BJ (cell line): Measurements from ENCODE around the gene SCUBE3. TPM values are rescaled to one million over a fixed set of nuclear protein-coding genes. Genes with fewer than 3 reads are reported as not detected.

Experiments used
- CTCF ChIA-PET: fragments of 350-600 bp; formaldehyde crosslinking; extraction: SDS; loops from one replicate; lab custom pipeline; 2021; ENCODE audit warnings: antibody characterized with exemption, inconsistent platforms; lab: Yijun Ruan, JAX
- POLR2A ChIA-PET: fragments of 300-600 bp; sonication (Branson Sonifier 250); formaldehyde crosslinking; extraction: SDS; loops from one replicate; lab custom pipeline; 2021; ENCODE audit warnings: antibody characterized with exemption; lab: Charles Lee
- DNase-seq: peaks from one replicate; pipeline ENCODE4 v3.0.0-alpha.2; 2011; ENCODE audit warnings: low read depth
- H3K27me3 ChIP-seq: 2 replicates; pipeline ENCODE4 v1.6.0; 2011; ENCODE audit warnings: low read length; ENCODE audit not compliant: control insufficient read depth, insufficient read depth
- H3K36me3 ChIP-seq: 2 replicates; pipeline ENCODE4 v1.5.1; 2011; ENCODE audit warnings: low read length; ENCODE audit not compliant: control insufficient read depth, insufficient read depth
- H3K4me3 ChIP-seq: 2 replicates; pipeline ENCODE4 v1.5.1; 2011; ENCODE audit warnings: low read depth, mild to moderate bottlenecking, control low read depth, low read length
- polyA plus RNA-seq: library from polyadenylated mRNA; depleted of rRNA; stranded (reverse); fragments of >200 nt; gene quantifications from 2 replicates; pipeline ENCODE4 v1.2.3, GENCODE V29; 2011
- TF ChIP-seq, protein P1 (sequence below): IDR thresholded peaks from 2 replicates; pipeline ENCODE4 v1.5.1; 2011; ENCODE audit warnings: low read depth, mild to moderate bottlenecking, control low read depth, inconsistent platforms, low read length, moderate library complexity; ENCODE audit not compliant: insufficient read depth

SCUBE3 gene
- polyA plus RNA-seq, 1 experiment: 13.1 TPM

DNA sequence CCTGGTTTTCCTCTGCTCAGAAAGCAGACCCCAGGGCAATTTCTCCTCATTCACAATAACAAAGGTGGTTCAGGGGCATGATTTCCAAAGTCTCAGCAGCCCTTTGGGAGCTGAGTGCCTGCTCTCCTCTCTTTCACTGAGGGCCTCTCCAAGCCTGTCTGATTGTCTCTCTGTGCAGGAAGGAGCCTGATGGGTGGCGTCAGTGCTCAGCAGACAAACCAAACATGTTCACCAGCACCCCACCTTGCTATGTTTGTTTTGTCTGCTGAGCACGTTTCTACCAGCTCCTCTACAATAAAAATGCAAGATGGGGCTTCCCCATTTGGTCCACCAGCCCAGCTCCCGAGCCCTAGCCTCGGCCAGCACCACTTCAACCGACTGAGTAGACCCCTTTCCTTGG, 47.2 kb upstream of the SCUBE3 start:
- Histone ChIP-seq H3K27me3 (no peaks in the 10 kb centered on the region), H3K36me3 (no peaks in the 10 kb centered on the region), H3K4me3 (no peak overlapping the region)
- TF ChIP-seq, protein P1, sequence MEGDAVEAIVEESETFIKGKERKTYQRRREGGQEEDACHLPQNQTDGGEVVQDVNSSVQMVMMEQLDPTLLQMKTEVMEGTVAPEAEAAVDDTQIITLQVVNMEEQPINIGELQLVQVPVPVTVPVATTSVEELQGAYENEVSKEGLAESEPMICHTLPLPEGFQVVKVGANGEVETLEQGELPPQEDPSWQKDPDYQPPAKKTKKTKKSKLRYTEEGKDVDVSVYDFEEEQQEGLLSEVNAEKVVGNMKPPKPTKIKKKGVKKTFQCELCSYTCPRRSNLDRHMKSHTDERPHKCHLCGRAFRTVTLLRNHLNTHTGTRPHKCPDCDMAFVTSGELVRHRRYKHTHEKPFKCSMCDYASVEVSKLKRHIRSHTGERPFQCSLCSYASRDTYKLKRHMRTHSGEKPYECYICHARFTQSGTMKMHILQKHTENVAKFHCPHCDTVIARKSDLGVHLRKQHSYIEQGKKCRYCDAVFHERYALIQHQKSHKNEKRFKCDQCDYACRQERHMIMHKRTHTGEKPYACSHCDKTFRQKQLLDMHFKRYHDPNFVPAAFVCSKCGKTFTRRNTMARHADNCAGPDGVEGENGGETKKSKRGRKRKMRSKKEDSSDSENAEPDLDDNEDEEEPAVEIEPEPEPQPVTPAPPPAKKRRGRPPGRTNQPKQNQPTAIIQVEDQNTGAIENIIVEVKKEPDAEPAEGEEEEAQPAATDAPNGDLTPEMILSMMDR: no peak
- POLR2A ChIA-PET: no interaction called here
- no peak for DNase-seq
- CTCF ChIA-PET: interaction anchor here (1.6 kb wide), 1 partner anchor 74 kb away, joined by 4 read pairs; no protein-coding TSS in a partner anchor

DNA sequence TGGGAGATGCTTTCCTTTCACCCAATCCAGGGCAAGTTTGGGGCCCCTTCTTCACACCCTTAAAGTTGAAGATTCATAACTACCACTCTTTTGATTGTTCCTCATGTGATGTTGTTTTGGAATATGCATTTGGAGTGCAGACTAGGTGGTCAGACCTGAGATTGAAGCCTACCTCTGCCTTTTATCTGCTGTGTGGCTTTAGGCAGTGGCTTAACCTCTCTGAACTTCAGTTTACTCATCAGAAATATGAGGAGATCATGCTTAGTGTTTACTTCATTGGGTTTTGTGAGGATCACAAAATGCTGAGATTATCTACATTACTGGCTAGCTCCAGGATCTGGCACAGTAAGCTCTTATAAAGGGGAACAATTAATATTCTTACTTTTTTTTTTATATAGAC, 46.3 kb upstream of the SCUBE3 start:
- DNase-seq: no peak
- Histone ChIP-seq H3K27me3 (no peaks in the 10 kb centered on the region), H3K4me3 (no peak overlapping the region), H3K36me3 (no peaks in the 10 kb centered on the region)
- ChIA-PET POLR2A (no interaction called here), CTCF (interaction anchor here (1.1 to 1.7 kb wide), 4 partner anchors 21 to 73 kb away, joined by 3 to 5 read pairs (median 4); no protein-coding TSS in a partner anchor)
- TF ChIP-seq, protein P1: no peak

DNA sequence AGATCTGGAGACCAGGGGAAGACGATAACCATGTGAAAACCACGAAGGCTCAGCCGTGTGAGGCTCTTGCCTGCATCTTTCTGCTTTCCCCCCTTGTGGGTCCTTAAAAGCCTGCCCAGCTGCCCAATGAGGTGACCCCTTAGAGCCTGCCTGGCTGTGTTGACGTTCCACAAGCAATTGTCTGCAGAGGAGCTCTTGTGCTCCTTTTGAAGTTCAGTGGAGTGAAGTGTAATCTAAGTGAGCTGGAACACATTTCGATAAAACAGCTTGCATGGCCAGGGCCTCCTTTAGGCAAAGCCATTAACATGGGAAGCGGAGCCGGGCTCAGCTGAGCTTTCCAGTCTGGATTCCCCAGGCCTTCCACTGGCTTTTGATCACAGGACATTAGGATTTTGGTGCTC, 45.3 kb upstream of the SCUBE3 start:
- CTCF ChIA-PET: interaction anchor here (1.1 to 1.7 kb wide), 4 partner anchors 8 to 37 kb away, joined by 3 to 5 read pairs (median 4); no protein-coding TSS in a partner anchor
- TF ChIP-seq, protein P1: no peak
- no peak for DNase-seq
- Histone ChIP-seq H3K36me3 (no peaks in the 10 kb centered on the region), H3K4me3 (no peak overlapping the region), H3K27me3 (no peaks in the 10 kb centered on the region)
- POLR2A ChIA-PET: no interaction called here

DNA sequence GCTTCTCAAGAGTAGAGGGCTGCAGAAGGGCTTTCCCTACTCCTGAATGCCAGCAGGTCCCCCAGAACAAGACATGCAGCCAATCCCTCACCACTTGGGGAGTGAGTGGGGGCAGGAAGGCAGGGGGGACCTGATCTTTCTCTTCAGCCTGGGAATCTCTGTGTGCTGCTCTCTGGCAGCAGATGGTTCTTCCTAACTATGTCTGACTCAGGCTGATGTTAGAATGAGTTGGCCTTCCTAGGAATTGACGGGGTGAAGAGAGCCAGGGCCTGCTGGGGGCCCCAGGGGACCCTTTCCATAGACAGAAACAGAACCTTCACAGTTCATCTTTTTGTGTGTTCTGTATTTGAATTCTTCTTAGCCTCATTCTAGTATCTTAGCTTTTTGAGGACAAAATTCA, 43.6 kb upstream of the SCUBE3 start:
- DNase-seq: no peak
- ChIA-PET POLR2A (no interaction called here), CTCF (interaction anchor here (1.1 kb wide), 1 partner anchor 71 kb away, joined by 3 read pairs; no protein-coding TSS in a partner anchor)
- TF ChIP-seq, protein P1: no peak
- Histone ChIP-seq H3K4me3 (no peak overlapping the region), H3K36me3 (no peaks in the 10 kb centered on the region), H3K27me3 (no peaks in the 10 kb centered on the region)

DNA sequence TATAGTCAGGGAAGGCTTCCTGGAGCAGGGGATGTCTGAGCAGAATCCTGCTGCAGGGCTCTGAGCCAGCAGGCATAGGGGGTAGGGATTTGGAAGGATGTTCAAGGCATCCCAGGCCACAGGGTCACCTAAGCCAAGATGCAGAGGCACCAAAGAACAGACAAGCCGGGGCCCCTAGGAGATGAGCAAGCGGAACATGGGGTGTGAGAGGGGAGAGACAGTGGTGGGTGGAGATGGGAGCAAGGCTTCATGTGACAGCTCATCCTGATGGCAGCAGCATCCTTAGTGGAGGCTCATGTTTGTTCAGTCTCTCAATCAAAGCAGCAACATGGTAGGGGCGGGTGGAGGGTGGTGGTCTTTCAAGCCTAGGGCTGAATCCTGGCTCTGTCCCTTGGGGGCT, 42.9 kb upstream of the SCUBE3 start:
- TF ChIP-seq, protein P1: no peak
- ChIA-PET POLR2A (no interaction called here), CTCF (interaction anchor here (1.0 to 1.3 kb wide), 3 partner anchors 11 to 184 kb away, joined by 3 to 6 read pairs (median 4); no protein-coding TSS in a partner anchor)
- no peaks in the 10 kb centered on the region for H3K27me3 ChIP-seq
- H3K36me3 ChIP-seq: no peaks in the 10 kb centered on the region
- H3K4me3 ChIP-seq: no peak overlapping the region
- DNase-seq: no peak
